ENCODE measurements around the gene TBC1D24. TPM values are rescaled to one million over a fixed set of nuclear protein-coding genes. Genes with fewer than 3 reads are reported as not detected.

TBC1D24 gene
- 6.3 to 9.5 TPM (median 8.6 TPM) in 5 replicates for total RNA-seq (2022; extraction: Qiagen RNA extraction)

DNA sequence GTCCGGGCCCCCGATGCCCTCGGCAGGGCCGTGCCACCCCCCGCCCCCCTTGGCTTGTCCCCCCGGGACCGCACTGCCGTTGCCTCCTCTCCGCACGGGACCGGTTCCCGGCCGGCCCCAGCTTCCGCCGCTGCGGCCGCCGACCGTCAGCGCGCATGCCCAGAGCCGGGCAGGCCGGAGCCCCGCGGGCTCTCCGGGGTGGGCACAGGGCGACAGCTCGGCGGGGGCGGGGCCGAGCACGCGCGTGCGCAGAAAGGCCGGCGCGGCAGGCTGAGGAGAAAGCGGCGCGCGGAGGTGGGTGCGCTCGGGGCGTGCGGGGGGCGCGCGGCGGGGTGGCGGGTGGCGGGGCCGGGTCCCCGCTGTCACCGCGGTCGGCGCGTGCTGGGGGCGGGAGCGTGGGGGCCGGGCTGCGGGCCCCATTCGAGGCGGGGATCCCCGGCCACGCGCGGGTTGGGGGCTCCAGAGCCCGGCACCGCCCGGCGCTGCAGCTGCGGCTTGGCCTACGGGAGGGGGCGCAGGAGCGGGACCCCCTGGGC lies at the start of gene TBC1D24:
TBC1D24 (plus strand) TSS at position 251 of the 536 bp plus-strand sequence. CDS start 21,022 bp downstream, outside the sequence.

DNA sequence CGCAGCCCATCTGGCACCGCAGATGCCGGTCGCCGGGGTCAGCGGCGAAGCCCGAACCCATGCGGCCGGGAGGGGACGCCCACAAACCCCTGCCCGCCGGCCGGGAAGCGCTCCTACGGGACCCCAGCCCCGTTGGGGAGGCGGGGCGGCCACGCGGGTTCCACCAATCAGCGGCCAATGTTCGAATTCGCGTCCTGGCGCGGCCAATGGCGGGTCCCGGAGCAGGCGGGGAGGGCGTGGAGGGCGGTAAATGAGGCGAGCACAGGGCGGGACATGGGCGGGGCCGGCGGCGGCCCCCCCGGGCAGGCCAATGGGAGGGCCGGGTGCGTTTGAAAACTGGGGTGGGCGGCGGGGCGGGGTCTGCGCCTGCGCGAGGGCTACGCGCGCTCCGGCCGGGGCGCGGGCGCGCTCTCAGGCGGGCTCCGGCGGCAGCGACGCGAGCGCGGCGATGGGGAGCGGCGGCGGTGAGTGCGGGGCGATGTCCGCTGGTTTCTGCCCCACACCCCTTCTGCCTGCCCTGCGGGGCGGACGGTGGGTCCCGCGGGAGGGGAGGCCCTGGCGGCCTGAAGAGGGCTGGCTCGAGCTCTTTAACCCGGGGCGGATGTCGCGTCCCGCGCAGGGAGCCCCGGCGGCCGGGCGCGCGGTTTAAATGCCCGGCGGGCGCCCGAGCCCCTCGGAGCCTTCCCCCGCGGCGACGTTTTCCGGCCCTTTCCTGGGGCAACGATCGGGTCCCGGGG lies 45.7 kb upstream of the TBC1D24 start, which contains the start of gene CCNF:
CCNF (plus strand) TSS at position 414 of the 737 bp plus-strand sequence; CDS start at position 449, 35 bp downstream.

GRCh38 chr16:2459647-2460390 lies 15.1 kb upstream of the TBC1D24 start, which contains the start of gene TEDC2:
TEDC2 (plus strand) TSS chr16:2460109; CDS start chr16:2460145, 36 bp downstream.

DNA sequence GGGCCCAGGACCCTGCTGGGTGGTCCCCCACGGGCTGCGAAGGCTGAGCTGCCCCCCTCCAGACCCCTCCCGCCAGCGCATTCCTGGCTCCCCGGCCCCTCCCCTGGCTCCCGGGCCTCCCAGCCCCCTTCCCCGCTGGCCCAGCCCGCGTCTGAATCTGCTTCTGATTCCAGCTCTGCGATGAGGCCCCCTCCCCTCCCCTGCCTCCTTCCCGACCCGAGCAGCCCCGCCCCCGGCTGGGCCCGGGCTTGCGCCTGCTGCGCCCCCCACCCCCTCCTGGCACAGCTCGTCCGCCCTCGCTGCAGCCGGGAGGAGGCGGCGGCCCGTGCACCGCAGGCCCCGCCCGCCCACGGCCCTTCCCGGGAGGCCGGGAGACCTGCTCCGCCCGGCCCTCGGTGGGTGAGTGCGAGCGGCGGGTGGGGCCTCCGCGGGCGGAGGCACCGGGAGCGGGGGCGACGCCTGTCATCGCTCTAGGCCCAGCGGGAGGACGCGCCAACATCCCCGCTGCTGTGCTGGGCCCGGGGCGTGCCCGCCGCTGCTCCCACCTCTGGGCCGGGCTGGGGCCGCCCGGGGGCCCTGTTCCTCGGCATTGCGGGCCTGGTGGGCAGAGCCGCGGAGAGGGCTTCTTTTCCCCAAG lies 3.8 kb upstream of the TBC1D24 start, which contains the start of gene NTN3:
NTN3 (plus strand) TSS at position 282 of the 637 bp plus-strand sequence. CDS start 405 bp downstream, outside the sequence.

GRCh38 chr16:2513405-2514332 lies 38.7 kb downstream of the TBC1D24 start, which contains the start of gene ATP6V0C:
ATP6V0C (plus strand) TSS chr16:2513952; CDS start chr16:2514104, 152 bp downstream.

GRCh38 chr16:2520097-2520783 lies 45.3 kb downstream of the TBC1D24 start, which contains the start of gene AMDHD2:
AMDHD2 (plus strand) TSS chr16:2520371; CDS start chr16:2520459, 88 bp downstream.

GRCh38 chr16:2531371-2531695 lies 56.4 kb downstream of the TBC1D24 start, which contains the start of gene CEMP1:
CEMP1 (minus strand) TSS chr16:2531408; CDS start chr16:2531073, 335 bp downstream.

GRCh38 chr16:2537451-2538379 lies 62.8 kb downstream of the TBC1D24 start, which contains the start of gene PDPK1:
PDPK1 (plus strand) TSS chr16:2538021; CDS start chr16:2538113, 92 bp downstream.

Other genes starting within 250 kb of the TBC1D24 start
- 0.77 to 1.8 TPM (median 1.6 TPM) in 5 replicates for gene DNASE1L2, start 238.7 kb upstream of the TBC1D24 start, total RNA-seq (2022; extraction: Qiagen RNA extraction)
- gene ECI1, start 223.5 kb upstream of the TBC1D24 start, total RNA-seq (2022; extraction: Qiagen RNA extraction) = 47.6 to 92.3 TPM (median 88.7 TPM) in 5 replicates
- 250 to 299 TPM (median 265 TPM) in 5 replicates for gene RNPS1, start 207.0 kb upstream of the TBC1D24 start, total RNA-seq (2022; extraction: Qiagen RNA extraction)
- 14.0 to 21.1 TPM (median 19.2 TPM) in 5 replicates for gene ABCA3, start 134.4 kb upstream of the TBC1D24 start, total RNA-seq (2022; extraction: Qiagen RNA extraction)
- 19.6 to 24.6 TPM (median 23.6 TPM) in 5 replicates for gene CCNF, start 45.7 kb upstream of the TBC1D24 start, total RNA-seq (2022; extraction: Qiagen RNA extraction)
- gene TEDC2, start 15.0 kb upstream of the TBC1D24 start, total RNA-seq (2022; extraction: Qiagen RNA extraction) = 19.1 to 26.3 TPM (median 22.0 TPM) in 5 replicates
- 0.05 to 0.07 TPM in 2 of 5 replicates, not detected in the others for gene NTN3, start 3.8 kb upstream of the TBC1D24 start, total RNA-seq (2022; extraction: Qiagen RNA extraction)
- 148 to 313 TPM (median 244 TPM) in 5 replicates for gene ATP6V0C, start 38.8 kb downstream of the TBC1D24 start, total RNA-seq (2022; extraction: Qiagen RNA extraction)
- 16.1 to 31.7 TPM (median 29.1 TPM) in 5 replicates for gene AMDHD2, start 45.2 kb downstream of the TBC1D24 start, total RNA-seq (2022; extraction: Qiagen RNA extraction)
- gene CEMP1, start 56.3 kb downstream of the TBC1D24 start, total RNA-seq (2022; extraction: Qiagen RNA extraction) = 0.07 to 0.13 TPM (median 0.08 TPM) in 3 of 5 replicates, not detected in the others
- 20.2 to 23.8 TPM (median 21.2 TPM) in 5 replicates for gene PDPK1, start 62.9 kb downstream of the TBC1D24 start, total RNA-seq (2022; extraction: Qiagen RNA extraction)
- gene KCTD5, start 207.4 kb downstream of the TBC1D24 start, total RNA-seq (2022; extraction: Qiagen RNA extraction) = 34.8 to 46.0 TPM (median 43.1 TPM) in 5 replicates
- gene PRSS27, start 245.1 kb downstream of the TBC1D24 start, total RNA-seq (2022; extraction: Qiagen RNA extraction) = 0.89 to 1.7 TPM (median 1.5 TPM) in 5 replicates